ENCODE data around the gene BNIP2. TPM values are rescaled to one million over a fixed set of nuclear protein-coding genes. Genes with fewer than 3 reads are reported as not detected.

BNIP2 gene
- total RNA-seq, 1 experiment from 2014 or later = 43.5 TPM

DNA sequence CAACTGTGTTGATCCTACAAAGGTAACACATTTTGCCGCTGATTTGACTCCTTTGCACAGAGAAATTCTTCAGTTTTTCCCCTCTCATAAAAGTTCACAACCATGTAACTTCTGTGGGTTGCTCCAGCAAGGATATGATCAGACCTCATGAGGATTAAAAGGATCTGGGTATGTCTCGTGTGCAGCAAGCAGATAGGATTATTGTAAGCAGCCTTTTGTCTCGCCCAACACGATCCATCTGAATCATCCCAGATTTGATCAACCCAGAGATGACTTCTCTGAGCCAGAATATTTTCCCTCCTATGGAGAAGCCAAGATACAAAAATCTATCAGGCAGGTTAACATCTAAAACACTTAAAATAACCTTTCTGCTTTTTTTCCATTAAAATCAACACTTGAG lies 12.8 kb upstream of the BNIP2 start:
- Histone ChIP-seq H2BK5ac (ENCODE audit: insufficient read length, low read length) (no peak overlapping the region), H3K18ac (ENCODE audit: insufficient read length, low read depth, low read length) (no peak overlapping the region), H4K5ac (ENCODE audit: insufficient read length, low read depth, low read length) (no peak overlapping the region), H3K4me1 (ENCODE audit: insufficient read depth, low read length) (no peaks in the 10 kb centered on the region), H4K91ac (ENCODE audit: insufficient read length, low read depth, low read length) (no peak overlapping the region), H2AFZ (ENCODE audit: low read length) (no peak overlapping the region), H3T11ph (ENCODE audit: low read length) (no peak overlapping the region), H4K8ac (replicated peaks; ENCODE audit: insufficient read length, low read depth, low read length) (no peak overlapping the region), H3K9ac (ENCODE audit: extremely low read depth, insufficient read length, low read length) (no peak overlapping the region), H2BK15ac (ENCODE audit: low read depth, low read length) (no peak overlapping the region), H3K79me2 (ENCODE audit: insufficient read depth, low read length) (no peaks in the 10 kb centered on the region), H3K27me3 (ENCODE audit: insufficient read depth, low read length) (no peaks in the 10 kb centered on the region), H2BK12ac (ENCODE audit: insufficient read length, low read depth, low read length) (no peak overlapping the region), H2BK120ac (ENCODE audit: low read depth, low read length, poor library complexity, severe bottlenecking) (no peak overlapping the region), H3K79me1 (ENCODE audit: insufficient read depth, low read depth, low read length, poor library complexity, severe bottlenecking) (no peaks in the 10 kb centered on the region), H3K4ac (ENCODE audit: low read depth, low read length) (no peak overlapping the region), H2AK5ac (ENCODE audit: insufficient read length, low read length) (no peak overlapping the region), H3K4me2 (ENCODE audit: insufficient read depth, insufficient read length, low read length) (no peak overlapping the region), H3K56ac (ENCODE audit: insufficient read length, low read depth, low read length) (no peak overlapping the region), H2BK20ac (ENCODE audit: low read depth, low read length, poor library complexity, severe bottlenecking) (no peak overlapping the region), H3K27ac (ENCODE audit: insufficient read length, low read depth, low read length) (no peak overlapping the region), H3K9me3 (ENCODE audit: control insufficient read depth, low read depth, low read length) (no peaks in the 10 kb centered on the region), H3K23ac (ENCODE audit: insufficient read length, low read depth, low read length) (no peak overlapping the region), H3K23me2 (ENCODE audit: insufficient read length, low read depth, low read length, poor library complexity, severe bottlenecking) (no peaks in the 10 kb centered on the region), H3K14ac (ENCODE audit: insufficient read depth, low read length) (no peak overlapping the region), H4K20me1 (ENCODE audit: control insufficient read depth, insufficient read depth, insufficient read length) (no peaks in the 10 kb centered on the region)
- no peak overlapping the region for H3K4me3 Mint-ChIP-seq
- no peak for TF ChIP-seq CTCF (conservative IDR thresholded peaks at IDR 0.05)
- no peak overlapping the region for H3K27ac Mint-ChIP-seq
- H3K27me3 Mint-ChIP-seq (ENCODE audit: low read depth) = peaks cover 1% of the 10 kb centered on the region; the same call in 1 of the 2 replicates
- H3K9me3 Mint-ChIP-seq = no peaks in the 10 kb centered on the region
- no peak for DNase-seq
- H3K36me3 Mint-ChIP-seq (ENCODE audit: insufficient read depth in 1 of 3, low read depth in 3 of 3) = no peaks in the 10 kb centered on the region
- no CpG with 5 or more reads among the region's 4 CpGs for WGBS (ENCODE audit: extremely low coverage, insufficient read length, low lambda C conversion rate)
- H3K4me1 Mint-ChIP-seq = peaks cover 0 to 3% of the 10 kb centered on the region in 2 experiments; a peak in 1 of 4 replicates
